Chondrocyte (in vitro differentiated cells): ENCODE data around the gene ZFPM1. TPM values are rescaled to one million over a fixed set of nuclear protein-coding genes. Genes with fewer than 3 reads are reported as not detected.

Source experiments
- DNase-seq: peaks from one replicate; pipeline ENCODE4 v3.0.0; 2021; ENCODE audit warnings: mixed read lengths, low spot score
- H3K27ac Mint-ChIP-seq: one replicate; pipeline ENCODE4 v1.8.0; 2021; ENCODE audit warnings: mild to moderate bottlenecking, moderate library complexity, mixed read lengths; ENCODE audit not compliant: unreplicated experiment
- H3K27me3 Mint-ChIP-seq: 2 replicates; pipeline ENCODE4 v1.8.0; 2021; ENCODE audit warnings: low read depth, mixed read lengths
- H3K36me3 Mint-ChIP-seq: 2 replicates; pipeline ENCODE4 v1.8.0; 2021; ENCODE audit warnings: low read depth, mixed read lengths
- H3K4me1 Mint-ChIP-seq: 2 replicates; pipeline ENCODE4 v1.8.0; 2021; ENCODE audit warnings: low read depth, mild to moderate bottlenecking, mixed read lengths
- H3K4me3 Mint-ChIP-seq: one replicate; pipeline ENCODE4 v1.8.0; 2021; ENCODE audit warnings: mild to moderate bottlenecking, moderate library complexity, mixed read lengths; ENCODE audit not compliant: unreplicated experiment
- H3K9me3 Mint-ChIP-seq: 2 replicates; pipeline ENCODE4 v1.8.0; 2021; ENCODE audit warnings: low read depth, mixed read lengths
- CTCF ChIP-seq: fragments of 200-600 bp; sonication (generic); IDR thresholded peaks from 2 replicates; pipeline ENCODE4 v1.5.0; 2021; ENCODE audit warnings: antibody characterized with exemption, mild to moderate bottlenecking, moderate library complexity
- total RNA-seq: library from RNA; stranded (reverse); gene quantifications from 3 replicates; pipeline ENCODE4 v1.2.1, GENCODE V29; 2021

The ZFPM1 gene
- total RNA-seq, 1 donor from 2014 or later: 7.6 TPM

DNA sequence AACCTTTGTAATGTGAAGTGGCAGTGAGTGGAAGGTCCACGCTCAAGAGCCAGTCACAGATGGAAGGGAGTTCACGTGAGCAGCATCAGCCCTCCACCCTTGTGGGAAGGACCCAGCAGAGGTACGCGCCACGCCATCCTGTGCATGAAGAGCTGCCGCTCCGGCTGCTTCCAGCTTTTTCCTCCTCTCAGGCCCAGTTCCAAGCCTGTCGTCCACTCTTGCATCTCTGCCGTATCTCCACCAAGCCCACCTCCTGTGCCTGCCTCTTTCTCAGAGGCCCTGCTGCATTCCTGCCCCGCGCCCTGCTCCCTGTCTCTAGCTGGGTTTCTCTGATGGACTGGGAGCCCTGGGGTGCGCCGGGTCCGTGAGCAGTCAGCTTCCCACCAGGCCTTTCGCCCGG is 127.3 kb downstream of the ZFPM1 start:
- no peaks in the 10 kb centered on the region for H3K27me3 Mint-ChIP-seq
- no peak for DNase-seq
- no peaks in the 10 kb centered on the region for H3K9me3 Mint-ChIP-seq
- H3K4me1 Mint-ChIP-seq: no peaks in the 10 kb centered on the region
- TF ChIP-seq CTCF: no peak
- H3K27ac Mint-ChIP-seq: peak overlapping the region; percentile 59
- H3K4me3 Mint-ChIP-seq: no peak overlapping the region
- peaks cover 20% of the 10 kb centered on the region for H3K36me3 Mint-ChIP-seq

DNA sequence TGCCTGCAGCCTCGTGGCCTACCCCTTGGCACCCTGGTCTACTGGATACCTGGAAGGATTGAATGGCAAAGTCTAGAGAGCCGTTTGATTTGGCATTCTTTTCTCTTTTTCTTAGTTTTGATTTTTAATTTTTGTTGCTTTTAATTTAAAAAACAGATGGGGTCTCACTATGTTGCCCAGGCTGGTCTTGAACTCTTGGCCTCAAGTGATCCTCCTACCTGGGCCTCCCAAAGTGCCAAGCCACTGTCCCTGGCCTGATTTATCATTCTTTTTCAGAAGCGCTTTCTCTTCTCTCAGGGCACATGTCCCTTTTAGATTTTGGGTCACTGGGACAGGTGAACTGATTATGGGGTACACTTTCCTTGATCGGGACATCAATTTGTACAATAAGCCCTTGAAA is 128.0 kb downstream of the ZFPM1 start:
- TF ChIP-seq CTCF: no peak
- peaks cover 22% of the 10 kb centered on the region for H3K36me3 Mint-ChIP-seq
- H3K9me3 Mint-ChIP-seq: no peaks in the 10 kb centered on the region
- H3K27me3 Mint-ChIP-seq: no peaks in the 10 kb centered on the region
- no peak for DNase-seq
- no peaks in the 10 kb centered on the region for H3K4me1 Mint-ChIP-seq
- no peak overlapping the region for H3K4me3 Mint-ChIP-seq
- no peak overlapping the region for H3K27ac Mint-ChIP-seq

DNA sequence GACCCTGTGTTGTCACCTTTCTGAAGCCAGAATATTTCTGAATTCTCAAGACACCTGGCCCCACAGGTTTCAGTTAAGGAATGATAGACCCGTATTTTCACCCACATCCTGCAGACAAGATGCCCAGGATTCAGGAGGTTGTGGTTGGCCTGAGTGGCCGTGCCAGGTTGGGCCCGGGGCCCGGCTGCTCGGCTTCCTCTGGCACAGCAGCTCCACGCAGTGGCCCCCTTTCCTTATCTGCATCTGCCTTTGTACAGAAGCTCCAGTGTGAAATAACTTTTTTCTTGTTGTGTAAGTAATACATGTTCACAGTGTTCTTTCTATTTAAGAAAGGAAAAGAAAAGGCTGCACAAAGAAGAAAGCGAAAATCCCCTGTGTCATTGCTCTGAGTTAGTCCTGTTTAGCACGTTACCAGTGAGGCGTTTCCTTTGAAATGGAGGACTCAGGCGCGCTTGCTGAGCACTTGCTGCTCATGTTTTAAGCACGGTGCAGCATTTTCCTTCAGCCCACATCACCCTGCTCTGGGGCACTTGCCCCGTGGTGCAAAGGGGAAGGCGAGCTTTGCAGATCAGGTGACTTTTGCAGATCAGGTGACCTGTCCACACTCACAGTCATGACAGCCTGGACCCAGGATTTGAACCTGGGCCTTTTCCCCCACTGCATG is 130.0 kb downstream of the ZFPM1 start:
- Mint-ChIP-seq H3K4me3 (no peak overlapping the region), H3K27me3 (no peaks in the 10 kb centered on the region), H3K36me3 (peaks cover 25% of the 10 kb centered on the region)

GRCh38 chr16:88584676-88585075 is 131.6 kb downstream of the ZFPM1 start:
- Mint-ChIP-seq H3K27ac (no peak overlapping the region), H3K9me3 (no peaks in the 10 kb centered on the region), H3K4me3 (no peak overlapping the region), H3K27me3 (no peaks in the 10 kb centered on the region), H3K4me1 (no peaks in the 10 kb centered on the region), H3K36me3 (peaks cover 29% of the 10 kb centered on the region)
- no peak for TF ChIP-seq CTCF
- DNase-seq: no peak

More for the DNA sequence above, 130.0 kb downstream of the ZFPM1 start:
- H3K9me3 Mint-ChIP-seq: no peaks in the 10 kb centered on the region
- DNase-seq: no peak
- no peak for TF ChIP-seq CTCF
- H3K4me1 Mint-ChIP-seq: no peaks in the 10 kb centered on the region
- H3K27ac Mint-ChIP-seq: no peak overlapping the region

GRCh38 chr16:88585269-88585668 is 132.2 kb downstream of the ZFPM1 start:
- Mint-ChIP-seq H3K27me3 (no peaks in the 10 kb centered on the region), H3K4me1 (no peaks in the 10 kb centered on the region), H3K36me3 (peaks cover 31% of the 10 kb centered on the region), H3K9me3 (no peaks in the 10 kb centered on the region), H3K27ac (no peak overlapping the region), H3K4me3 (no peak overlapping the region)
- DNase-seq: no peak
- TF ChIP-seq CTCF: no peak
